A673 (cell line): ENCODE measurements around the gene LRRC18. TPM values are rescaled to one million over a fixed set of nuclear protein-coding genes. Genes with fewer than 3 reads are reported as not detected.

Experiments used
- BruUV-seq: library from RNA; stranded (reverse); fragments of 400-500 nt; replicated peaks from 2 replicates; lab custom pipeline; 2021; lab: Mats Ljungman, UMichigan
- CTCF ChIA-PET: fragments of 300-600 bp; sonication (Branson Sonifier 250); formaldehyde crosslinking; loops from one replicate; lab custom pipeline; 2022; ENCODE audit warnings: antibody characterized with exemption; lab: Charles Lee
- POLR2A ChIA-PET: fragments of 300-600 bp; sonication (Branson Sonifier 250); formaldehyde crosslinking; loops from one replicate; lab custom pipeline; 2022; ENCODE audit warnings: antibody characterized with exemption; ENCODE audit not compliant: low non-redundant PET; lab: Charles Lee
- DNase-seq: peaks from one replicate; pipeline ENCODE4 v3.0.0-alpha.2; 2015; ENCODE audit warnings: low spot score
- H3K27ac ChIP-seq: fragments of 200-600 bp; sonication (generic); 2 replicates; pipeline ENCODE4 v1.5.1; 2016; ENCODE audit warnings: mixed run types, low read depth, mild to moderate bottlenecking, mixed read lengths, antibody characterized with exemption, low read length; ENCODE audit not compliant: poor library complexity, severe bottlenecking
- H3K27me3 ChIP-seq: fragments of 200-600 bp; sonication (generic); replicated peaks from 2 replicates; pipeline ENCODE4 v1.6.1; 2017; ENCODE audit warnings: mixed run types, low read depth, mild to moderate bottlenecking, mixed read lengths, antibody characterized with exemption, low read length; ENCODE audit not compliant: insufficient read depth, poor library complexity
- H3K36me3 ChIP-seq: fragments of 200-600 bp; sonication (generic); 2 replicates; pipeline ENCODE4 v1.6.1; 2016; ENCODE audit warnings: mixed run types, mild to moderate bottlenecking, mixed read lengths, antibody characterized with exemption, low read length; ENCODE audit not compliant: insufficient read depth, poor library complexity, severe bottlenecking
- H3K4me1 ChIP-seq: fragments of 200-600 bp; sonication (generic); 2 replicates; pipeline ENCODE4 v1.6.1; 2017; ENCODE audit warnings: mixed run types, mild to moderate bottlenecking, mixed read lengths, antibody characterized with exemption, low read length; ENCODE audit not compliant: insufficient read depth, poor library complexity, severe bottlenecking
- H3K4me3 ChIP-seq: fragments of 200-600 bp; sonication (generic); 2 replicates; pipeline ENCODE4 v1.5.1; 2016; ENCODE audit warnings: low read depth, mixed run types, mild to moderate bottlenecking, mixed read lengths, low read length; ENCODE audit not compliant: poor library complexity, severe bottlenecking
- H3K9me3 ChIP-seq: fragments of 200-600 bp; sonication (generic); 2 replicates; pipeline ENCODE4 v1.6.1; 2016; ENCODE audit warnings: mixed run types, low read depth, mild to moderate bottlenecking, mixed read lengths, antibody characterized with exemption, low read length; ENCODE audit not compliant: poor library complexity, severe bottlenecking
- EZH2 ChIP-seq: fragments of 200-600 bp; sonication (generic); IDR thresholded peaks from 2 replicates; pipeline ENCODE4 v1.6.1; 2017; ENCODE audit warnings: borderline replicate concordance, low read depth, mild to moderate bottlenecking, mixed read lengths, antibody characterized with exemption, low read length; ENCODE audit not compliant: poor library complexity, severe bottlenecking
- intact Hi-C: fragments of 100-400 bp; cut with micrococcal nuclease; formaldehyde crosslinking; loops from one replicate; pipeline ENCODE4 v1.10.0; 2022; ENCODE audit not compliant: unreplicated experiment
- total RNA-seq: library from RNA; stranded (reverse); gene quantifications from 2 replicates; pipeline ENCODE4 v1.2.3, GENCODE V29; 2021
- TF ChIP-seq, protein P1 (sequence below): fragments of 300-800, 200-600 bp; sonication (generic); conservative IDR thresholded peaks from 2 replicates; pipeline ENCODE4 v1.5.1; 2017; ENCODE audit warnings: low read depth, mild to moderate bottlenecking, antibody characterized with exemption, low read length, moderate library complexity, mixed read lengths

Gene LRRC18
- total RNA-seq, 1 experiment from 2014 or later, result not detected

GRCh38 chr10:48934672-48935501 is 4.8 kb downstream of the LRRC18 start:
- no TSS peak for BruUV-seq
- Histone ChIP-seq H3K36me3 (no peaks in the 10 kb centered on the region), H3K4me1 (no peaks in the 10 kb centered on the region), H3K27ac (no peak overlapping the region), H3K4me3 (no peak overlapping the region), H3K9me3 (no peaks in the 10 kb centered on the region), H3K27me3 (peaks cover 4% of the 10 kb centered on the region)
- DNase-seq, result no peak
- intact Hi-C loops, result no loop called here
- TF ChIP-seq EZH2, result no peak
- TF ChIP-seq, protein P1, sequence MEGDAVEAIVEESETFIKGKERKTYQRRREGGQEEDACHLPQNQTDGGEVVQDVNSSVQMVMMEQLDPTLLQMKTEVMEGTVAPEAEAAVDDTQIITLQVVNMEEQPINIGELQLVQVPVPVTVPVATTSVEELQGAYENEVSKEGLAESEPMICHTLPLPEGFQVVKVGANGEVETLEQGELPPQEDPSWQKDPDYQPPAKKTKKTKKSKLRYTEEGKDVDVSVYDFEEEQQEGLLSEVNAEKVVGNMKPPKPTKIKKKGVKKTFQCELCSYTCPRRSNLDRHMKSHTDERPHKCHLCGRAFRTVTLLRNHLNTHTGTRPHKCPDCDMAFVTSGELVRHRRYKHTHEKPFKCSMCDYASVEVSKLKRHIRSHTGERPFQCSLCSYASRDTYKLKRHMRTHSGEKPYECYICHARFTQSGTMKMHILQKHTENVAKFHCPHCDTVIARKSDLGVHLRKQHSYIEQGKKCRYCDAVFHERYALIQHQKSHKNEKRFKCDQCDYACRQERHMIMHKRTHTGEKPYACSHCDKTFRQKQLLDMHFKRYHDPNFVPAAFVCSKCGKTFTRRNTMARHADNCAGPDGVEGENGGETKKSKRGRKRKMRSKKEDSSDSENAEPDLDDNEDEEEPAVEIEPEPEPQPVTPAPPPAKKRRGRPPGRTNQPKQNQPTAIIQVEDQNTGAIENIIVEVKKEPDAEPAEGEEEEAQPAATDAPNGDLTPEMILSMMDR, result no peak
- ChIA-PET POLR2A (no interaction called here), CTCF (no interaction called here)

GRCh38 chr10:48932831-48933664 is 6.6 kb downstream of the LRRC18 start:
- Histone ChIP-seq H3K27ac (no peak overlapping the region), H3K4me1 (no peaks in the 10 kb centered on the region), H3K4me3 (no peak overlapping the region), H3K9me3 (no peaks in the 10 kb centered on the region), H3K36me3 (no peaks in the 10 kb centered on the region), H3K27me3 (peaks cover 4% of the 10 kb centered on the region)
- TF ChIP-seq, protein P1, result no peak
- TF ChIP-seq EZH2, result no peak
- POLR2A ChIA-PET, result interaction anchor here (0.6 kb wide), 1 partner anchor 446 kb away, joined by 6 read pairs; no protein-coding TSS in a partner anchor
- CTCF ChIA-PET, result no interaction called here
- no TSS peak for BruUV-seq
- intact Hi-C loops, result no loop called here
- no peak for DNase-seq

DNA sequence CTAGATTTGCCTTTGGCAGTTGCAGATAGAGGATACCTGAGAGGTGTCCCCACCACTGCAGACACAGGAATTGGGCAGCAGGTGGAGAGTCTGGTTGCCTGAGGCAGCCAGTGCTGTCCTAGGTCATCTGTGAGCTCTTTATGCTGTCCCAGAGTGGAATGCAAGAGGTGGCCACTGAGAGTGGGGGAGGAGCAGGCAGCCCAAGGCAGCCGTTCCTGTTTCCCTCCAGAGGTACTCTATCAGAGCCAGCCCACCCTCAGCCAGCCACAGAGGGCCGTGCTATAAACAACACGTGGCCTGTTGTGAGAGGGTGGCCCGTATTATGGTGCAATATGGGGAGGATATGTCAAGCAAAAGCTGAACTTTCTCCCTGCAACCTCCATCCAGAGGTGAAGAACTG is 8.5 kb downstream of the LRRC18 start:
- TF ChIP-seq, protein P1, result no peak
- no peak for TF ChIP-seq EZH2
- H3K36me3 ChIP-seq, result no peaks in the 10 kb centered on the region
- H3K4me3 ChIP-seq, result no peak overlapping the region
- H3K27ac ChIP-seq, result no peak overlapping the region
- ChIA-PET CTCF (no interaction called here), POLR2A (no interaction called here)
- H3K27me3 ChIP-seq, result peaks cover 10% of the 10 kb centered on the region
- intact Hi-C loops, result no loop called here
- BruUV-seq, result no TSS peak
- no peaks in the 10 kb centered on the region for H3K4me1 ChIP-seq
- no peaks in the 10 kb centered on the region for H3K9me3 ChIP-seq
- DNase-seq, result no peak
